Measurements from ENCODE around the gene NEK11.
"Not testable (repeated sequence)": the region's sequence is repeated elsewhere in the genome, so short reads cannot be mapped to it uniquely, and the experiment has no call there.

The NEK11 gene

GRCh38 chr3:131306242-131306641, 279.6 kb downstream of the NEK11 start:
- DNase-seq (ENCODE audit: low spot score), result no peak

- DNase-seq (ENCODE audit: low spot score), result no peak
These were observed 287.6 kb downstream of the NEK11 start for GRCh38 chr3:131314318-131314717.

DNA sequence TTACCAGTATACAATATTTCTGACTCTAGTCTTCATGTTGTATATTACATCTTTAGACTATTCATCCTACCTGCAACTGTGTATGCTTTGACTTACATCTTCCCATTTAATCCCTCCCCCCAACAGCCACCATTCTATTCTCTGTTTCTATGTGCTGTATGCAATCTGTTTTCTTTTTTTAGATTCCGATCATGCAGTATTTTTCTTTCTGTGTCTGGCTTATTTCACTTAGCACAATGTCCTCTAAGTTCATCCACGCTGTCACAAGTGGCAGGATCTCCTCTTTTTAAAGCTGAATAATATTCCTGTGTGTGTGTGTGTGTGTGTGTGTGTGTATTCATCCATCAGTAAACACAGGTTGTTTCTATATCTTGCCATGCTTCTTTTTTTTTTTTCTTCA, 288.5 kb downstream of the NEK11 start:
- DNase-seq (ENCODE audit: low spot score), result no peak

DNA sequence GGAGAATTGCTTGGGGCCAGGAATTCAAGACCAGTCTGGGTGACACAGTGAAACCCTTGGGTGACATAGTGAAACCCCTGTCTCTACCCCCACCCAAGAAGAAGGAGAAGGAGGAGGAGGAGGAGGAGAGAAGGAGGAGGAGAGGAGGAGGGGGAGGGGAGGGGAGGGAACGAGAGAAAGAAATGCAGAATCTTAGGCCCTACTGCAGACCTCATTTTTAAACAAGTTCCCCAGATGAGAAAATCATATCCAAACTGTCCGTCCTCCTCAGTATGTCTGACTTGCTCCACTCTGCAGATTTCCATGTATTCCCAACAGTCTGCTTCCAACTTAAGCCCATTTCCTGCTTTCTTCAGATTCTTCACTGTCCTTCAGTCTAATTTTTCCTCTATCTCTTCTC, 291.0 kb downstream of the NEK11 start:
- DNase-seq (ENCODE audit: low spot score), result no peak

DNA sequence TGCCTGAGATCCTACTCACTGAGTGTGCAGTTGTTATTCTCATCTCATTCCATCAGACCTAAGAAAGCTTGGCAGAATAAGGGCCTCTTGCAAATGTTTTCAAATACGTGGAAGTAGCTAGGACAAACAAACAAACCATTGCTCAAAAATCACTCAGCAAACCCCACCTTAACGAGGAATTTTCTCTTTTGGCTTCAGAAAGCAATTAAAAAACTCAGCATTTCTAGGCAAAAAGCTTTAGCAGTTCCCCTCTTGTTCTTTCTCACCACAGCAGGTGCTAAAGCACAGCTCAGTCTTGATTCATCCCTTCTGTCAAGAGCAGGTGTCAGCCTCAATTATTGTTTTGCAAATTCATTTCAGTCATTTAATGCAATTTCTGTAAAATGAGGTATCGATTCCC, 296.3 kb downstream of the NEK11 start:
- DNase-seq (ENCODE audit: low spot score), result no peak

GRCh38 chr3:131323792-131324191, 297.1 kb downstream of the NEK11 start:
- no peak for DNase-seq (ENCODE audit: low spot score)

GRCh38 chr3:131324923-131325322, 298.2 kb downstream of the NEK11 start:
- DNase-seq (ENCODE audit: low spot score), result no peak

DNA sequence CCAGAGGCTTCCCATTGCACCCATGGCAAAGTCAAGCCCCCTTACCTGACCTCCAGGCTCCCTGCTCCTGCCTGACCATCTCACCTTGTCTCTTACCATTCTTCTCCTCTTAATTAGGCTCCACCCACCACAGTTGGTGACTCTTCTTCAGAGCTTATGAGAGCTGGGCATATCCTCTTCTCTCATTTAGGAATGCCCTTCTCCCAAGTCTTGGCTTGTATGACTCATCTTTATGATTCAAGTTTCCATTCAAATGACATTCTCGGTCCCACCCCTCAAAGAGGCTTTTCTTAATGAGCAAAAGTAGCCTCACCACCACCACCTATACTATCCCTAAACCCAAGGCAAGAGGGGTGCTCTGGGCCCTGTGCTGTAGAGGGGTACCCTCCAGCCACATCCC, 299.6 kb downstream of the NEK11 start:
- DNase-seq (ENCODE audit: low spot score), result no peak

- no peak for DNase-seq (ENCODE audit: low spot score)
These were observed 302.0 kb downstream of the NEK11 start for GRCh38 chr3:131328721-131329120.

GRCh38 chr3:131329774-131330173, 303.1 kb downstream of the NEK11 start:
- DNase-seq (ENCODE audit: low spot score), result no peak

GRCh38 chr3:131331456-131332085, 304.9 kb downstream of the NEK11 start:
- not testable (repeated sequence) for DNase-seq (ENCODE audit: low spot score)

GRCh38 chr3:131338948-131339640, 312.4 kb downstream of the NEK11 start:
- no peak for DNase-seq (ENCODE audit: low spot score)

- no peak for DNase-seq (ENCODE audit: low spot score)
These were observed 315.1 kb downstream of the NEK11 start for GRCh38 chr3:131341761-131342160.

GRCh38 chr3:131348911-131349310, 322.2 kb downstream of the NEK11 start:
- DNase-seq (ENCODE audit: low spot score), result no peak

- no peak for DNase-seq (ENCODE audit: low spot score)
These were observed 322.8 kb downstream of the NEK11 start for GRCh38 chr3:131349454-131349853.

GRCh38 chr3:131349946-131350347, 323.3 kb downstream of the NEK11 start:
- DNase-seq (ENCODE audit: low spot score), result no peak

DNA sequence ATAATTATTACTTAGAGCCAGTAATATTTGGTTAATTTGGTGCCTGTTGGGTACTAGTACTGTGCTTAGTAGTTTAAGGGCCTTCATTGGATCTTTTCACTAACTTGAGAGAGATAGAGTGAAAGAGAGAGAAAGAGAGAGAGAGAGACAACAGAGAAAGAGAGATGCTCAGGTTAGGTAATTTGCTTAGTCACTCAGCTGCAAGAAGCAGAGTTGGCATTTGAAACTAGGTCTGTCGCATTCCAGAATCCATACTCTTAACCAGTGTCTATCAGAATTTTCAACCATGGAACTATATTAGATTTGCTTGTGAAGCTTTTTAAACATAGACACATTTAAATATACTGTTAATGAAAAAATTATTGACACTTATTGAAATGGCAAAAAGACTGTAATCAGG, 323.8 kb downstream of the NEK11 start:
- no peak for DNase-seq (ENCODE audit: low spot score)

DNA sequence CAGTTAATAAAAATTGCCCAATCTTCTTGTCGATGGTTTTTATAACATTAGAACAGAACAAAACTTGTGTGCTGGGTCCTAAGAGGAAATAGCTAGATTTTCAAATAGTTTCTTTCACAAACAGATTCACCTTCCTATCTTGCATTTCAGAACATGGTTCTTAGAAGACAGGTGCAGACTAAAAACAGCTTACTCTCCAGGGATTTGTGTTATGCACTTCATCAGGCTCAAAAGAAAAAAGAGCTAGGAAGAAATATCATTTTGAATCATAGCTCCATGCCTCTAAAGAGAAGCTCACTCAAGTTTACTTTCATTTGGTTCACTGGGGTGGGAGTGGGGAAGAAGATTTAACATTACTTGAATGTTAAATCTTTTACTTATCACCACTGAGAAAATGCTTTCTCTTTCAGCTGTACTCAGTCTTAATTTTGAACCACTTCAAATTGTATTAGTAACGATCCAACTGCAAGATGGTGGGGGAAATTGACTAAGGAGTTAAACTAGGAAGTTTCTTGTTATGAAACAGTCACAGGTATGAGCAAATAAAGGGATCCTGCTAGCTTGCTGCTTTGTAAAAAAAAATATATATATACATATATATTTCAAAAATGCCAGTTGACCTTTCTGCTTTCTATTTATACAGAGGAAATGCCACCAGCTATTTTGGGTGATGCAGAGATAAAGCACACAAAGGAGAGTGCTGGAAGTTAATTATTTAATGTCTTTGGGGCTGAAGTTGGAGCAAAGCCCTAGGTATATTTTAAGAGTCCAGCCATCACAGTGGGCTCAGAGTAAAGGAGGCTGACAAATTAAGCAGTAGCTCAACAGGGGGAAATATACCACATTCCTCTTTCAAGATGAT, 326.6 kb downstream of the NEK11 start:
- no peak for DNase-seq (ENCODE audit: low spot score)

DNA sequence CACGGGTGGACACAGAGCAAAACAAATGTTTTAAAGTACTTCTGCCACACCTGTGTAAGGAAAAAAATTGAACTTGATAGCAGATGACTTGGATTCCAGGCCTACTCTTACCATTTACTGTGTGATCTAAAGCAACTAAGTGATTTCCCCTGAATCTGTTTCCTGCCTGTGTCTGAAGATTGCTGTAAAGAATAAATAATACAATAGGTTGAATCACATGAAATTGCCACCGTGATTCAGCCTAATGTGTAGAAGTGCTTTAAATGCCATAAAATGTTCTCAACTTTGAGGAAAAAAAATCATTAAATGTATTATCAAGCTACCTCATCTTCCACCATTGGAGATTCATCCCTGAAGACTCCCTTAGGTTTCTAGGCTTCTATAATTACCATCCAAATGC, 327.3 kb downstream of the NEK11 start:
- peak; percentile 60 for DNase-seq (ENCODE audit: low spot score)

- DNase-seq (ENCODE audit: low spot score), result no peak
These were observed 329.4 kb downstream of the NEK11 start for GRCh38 chr3:131356006-131356595.

DNA sequence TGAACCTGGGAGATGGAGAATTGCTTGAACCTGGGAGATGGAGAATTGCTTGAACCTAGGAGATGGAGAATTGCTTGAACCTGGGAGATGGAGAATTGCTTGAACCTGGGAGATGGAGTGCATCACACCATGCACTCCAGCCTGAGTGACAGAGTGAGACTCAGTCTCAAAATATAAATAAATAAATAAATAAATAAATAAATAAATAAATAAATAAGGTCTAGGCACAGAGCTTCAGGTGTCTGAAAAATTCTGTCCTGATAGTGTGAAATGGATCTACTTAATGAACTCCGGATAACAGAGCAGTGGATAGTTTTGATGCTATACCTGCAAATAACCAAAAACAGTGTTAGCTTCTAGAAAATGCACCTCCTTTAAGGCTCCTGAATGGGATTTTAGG, 330.6 kb downstream of the NEK11 start:
- DNase-seq (ENCODE audit: low spot score), result no peak

- DNase-seq (ENCODE audit: low spot score), result no peak
These were observed 333.6 kb downstream of the NEK11 start for GRCh38 chr3:131360191-131360755.

Data from kidney capillary endothelial cell (primary cell).